Transverse colon (tissue), 4 donors: Measurements from ENCODE around the gene CDCA4.

Experiments
- EP300 ChIP-seq: sonication (generic); formaldehyde crosslinking; IDR thresholded peaks from one replicate; pipeline ENCODE4 v1.6.1; 2017; ENCODE audit warnings: antibody characterized with exemption, low read depth
- POLR2A ChIP-seq: fragments of 450-650 bp; IDR thresholded peaks from one replicate; pipeline ENCODE4 v1.6.1; 2016; ENCODE audit warnings: antibody characterized with exemption, mild to moderate bottlenecking, moderate library complexity
- POLR2AphosphoS5 ChIP-seq, 3 donors: sonication (generic); formaldehyde crosslinking; IDR thresholded peaks; one replicate each; pipeline ENCODE4 v1.6.1; 2016; ENCODE audit warnings: antibody characterized with exemption in 3 of 3
- TF ChIP-seq, protein P1 (sequence below), 5 experiments: fragments of 200-600 bp in 3 of 5; fragments of 450-650 bp in 2 of 5; sonication (generic) in 3 of 5; IDR thresholded peaks; 1 replicate in 2 of 5; 2 replicates in 3 of 5; pipeline ENCODE4 v1.5.1; 2016 to 2017; ENCODE audit warnings: antibody characterized with exemption in 5 of 5, inconsistent platforms in 3 of 5, mild to moderate bottlenecking in 2 of 5, moderate library complexity in 1 of 5

DNA sequence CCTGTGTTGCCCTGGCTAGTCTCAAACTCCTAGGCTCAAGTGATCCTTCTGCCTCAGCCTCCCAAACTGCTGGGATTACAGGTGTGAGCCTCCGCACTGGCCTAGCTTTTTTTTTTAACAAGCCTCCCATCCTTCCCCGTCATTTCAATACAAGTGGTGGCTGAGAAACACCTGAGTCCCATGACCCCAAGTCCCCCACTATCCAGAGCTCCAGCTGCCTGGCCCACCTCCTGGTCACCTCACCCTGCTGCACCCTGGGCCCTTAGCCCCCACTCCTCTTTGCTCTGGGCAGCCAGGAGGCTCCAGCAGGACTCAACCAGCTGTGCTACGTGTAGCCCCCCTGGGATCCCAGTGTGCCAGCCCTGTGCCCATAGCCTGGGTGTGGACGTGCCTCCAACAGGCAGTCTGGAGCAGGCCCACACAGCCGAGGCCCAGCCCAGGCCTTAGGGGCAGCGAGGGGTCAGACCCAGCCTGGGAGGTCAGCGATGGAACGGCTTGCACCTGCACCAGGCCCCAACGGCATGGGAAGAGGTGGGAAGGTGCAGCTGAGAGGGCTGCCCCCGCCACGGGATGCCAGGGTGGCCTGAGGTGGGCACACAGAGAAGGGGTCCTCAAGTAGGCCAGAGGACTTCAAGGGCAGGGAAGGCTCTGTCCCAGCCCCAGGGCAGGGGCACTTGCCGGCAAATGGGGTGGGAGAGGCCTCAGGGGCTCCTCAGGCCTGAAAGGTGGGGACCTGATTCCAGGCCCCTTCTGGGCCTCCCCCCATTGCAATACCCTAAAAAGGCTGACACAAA, 49.2 kb downstream of the CDCA4 start:
- TF ChIP-seq POLR2A (no peak), EP300 (no peak), POLR2AphosphoS5 (IDR thresholded peaks at IDR 0.05) (no peak)
- TF ChIP-seq, protein P1, sequence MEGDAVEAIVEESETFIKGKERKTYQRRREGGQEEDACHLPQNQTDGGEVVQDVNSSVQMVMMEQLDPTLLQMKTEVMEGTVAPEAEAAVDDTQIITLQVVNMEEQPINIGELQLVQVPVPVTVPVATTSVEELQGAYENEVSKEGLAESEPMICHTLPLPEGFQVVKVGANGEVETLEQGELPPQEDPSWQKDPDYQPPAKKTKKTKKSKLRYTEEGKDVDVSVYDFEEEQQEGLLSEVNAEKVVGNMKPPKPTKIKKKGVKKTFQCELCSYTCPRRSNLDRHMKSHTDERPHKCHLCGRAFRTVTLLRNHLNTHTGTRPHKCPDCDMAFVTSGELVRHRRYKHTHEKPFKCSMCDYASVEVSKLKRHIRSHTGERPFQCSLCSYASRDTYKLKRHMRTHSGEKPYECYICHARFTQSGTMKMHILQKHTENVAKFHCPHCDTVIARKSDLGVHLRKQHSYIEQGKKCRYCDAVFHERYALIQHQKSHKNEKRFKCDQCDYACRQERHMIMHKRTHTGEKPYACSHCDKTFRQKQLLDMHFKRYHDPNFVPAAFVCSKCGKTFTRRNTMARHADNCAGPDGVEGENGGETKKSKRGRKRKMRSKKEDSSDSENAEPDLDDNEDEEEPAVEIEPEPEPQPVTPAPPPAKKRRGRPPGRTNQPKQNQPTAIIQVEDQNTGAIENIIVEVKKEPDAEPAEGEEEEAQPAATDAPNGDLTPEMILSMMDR (IDR thresholded peaks at IDR 0.05), result no peak
